ENCODE measurements around the gene MYBBP1A.

Gene MYBBP1A

DNA sequence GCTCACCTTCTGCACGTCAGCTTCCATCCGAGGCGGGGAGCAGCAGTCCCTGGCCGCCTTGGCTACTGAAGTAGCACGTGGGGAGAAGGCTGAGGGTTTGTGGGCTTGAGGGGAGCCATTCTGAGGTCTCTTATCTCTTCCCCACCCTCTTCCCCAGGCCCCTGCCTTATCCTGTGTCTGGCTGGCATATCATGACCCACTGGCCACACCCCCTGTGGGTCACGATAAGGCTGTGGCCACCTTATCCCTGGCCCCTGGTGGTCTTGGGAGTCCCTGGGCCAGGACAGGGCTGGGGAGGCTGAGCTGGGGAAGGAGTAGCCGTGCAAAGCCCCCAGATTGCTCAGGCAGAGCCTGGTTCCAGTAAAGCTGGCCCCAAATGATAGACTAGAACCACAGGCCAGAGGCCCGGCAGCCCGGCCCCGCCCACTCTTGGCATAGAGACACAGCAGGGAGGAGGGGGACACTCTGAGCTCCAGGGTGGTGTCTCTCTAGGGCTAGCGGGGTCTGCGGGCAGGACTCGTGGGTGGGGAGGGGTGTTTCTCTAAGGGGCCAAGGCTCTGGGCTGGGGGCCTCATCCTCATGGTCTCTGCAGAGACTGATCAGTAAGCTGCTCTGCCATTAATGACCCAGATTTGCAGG lies 48.9 kb downstream of the MYBBP1A start:
- Histone ChIP-seq H3K4me1 (ENCODE audit: control insufficient read depth, insufficient read depth, low read length, unreplicated experiment) (no peaks in the 10 kb centered on the region), H3K27me3 (ENCODE audit: insufficient read depth, low read length) (peaks cover 26% of the 10 kb centered on the region), H3K4me3 (ENCODE audit: low read depth, low read length) (no peak overlapping the region)

DNA sequence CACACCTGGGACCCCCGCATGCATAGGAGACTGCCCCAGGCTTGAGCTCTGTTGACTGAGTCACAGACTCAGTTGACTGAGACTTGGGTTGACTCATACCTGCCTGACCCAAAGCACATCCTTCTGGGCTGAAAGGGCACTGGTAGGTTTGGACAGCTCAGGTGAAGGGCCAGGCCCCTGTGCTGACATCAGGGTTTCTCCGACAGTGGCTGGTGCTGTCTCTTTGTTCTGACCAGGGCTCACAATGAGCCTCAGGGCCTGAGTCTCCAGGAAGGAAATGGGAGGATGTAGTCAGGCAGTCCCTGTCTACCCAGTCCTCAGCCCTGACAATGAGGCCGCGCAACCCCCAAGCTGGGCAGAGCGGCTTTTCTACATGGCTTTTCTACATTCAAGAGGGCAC lies 50.0 kb downstream of the MYBBP1A start:
- Histone ChIP-seq H3K4me3 (ENCODE audit: low read depth, low read length) (no peak overlapping the region), H3K27ac (ENCODE audit: low read depth, low read length) (no peak overlapping the region), H3K36me3 (ENCODE audit: insufficient read depth, low read length) (no peaks in the 10 kb centered on the region), H3K4me1 (ENCODE audit: control insufficient read depth, insufficient read depth, low read length, unreplicated experiment) (no peaks in the 10 kb centered on the region), H3K79me2 (ENCODE audit: control insufficient read depth, insufficient read depth, low read length, unreplicated experiment) (no peaks in the 10 kb centered on the region), H3K27me3 (ENCODE audit: insufficient read depth, low read length) (peaks cover 37% of the 10 kb centered on the region), H2AFZ (ENCODE audit: low read length, unreplicated experiment) (no peak overlapping the region)

More for the DNA sequence above, 48.9 kb downstream of the MYBBP1A start:
- Histone ChIP-seq H3K27ac (ENCODE audit: low read depth, low read length) (no peak overlapping the region), H3K79me2 (ENCODE audit: control insufficient read depth, insufficient read depth, low read length, unreplicated experiment) (no peaks in the 10 kb centered on the region), H3K36me3 (ENCODE audit: insufficient read depth, low read length) (no peaks in the 10 kb centered on the region), H2AFZ (ENCODE audit: low read length, unreplicated experiment) (no peak overlapping the region)

DNA sequence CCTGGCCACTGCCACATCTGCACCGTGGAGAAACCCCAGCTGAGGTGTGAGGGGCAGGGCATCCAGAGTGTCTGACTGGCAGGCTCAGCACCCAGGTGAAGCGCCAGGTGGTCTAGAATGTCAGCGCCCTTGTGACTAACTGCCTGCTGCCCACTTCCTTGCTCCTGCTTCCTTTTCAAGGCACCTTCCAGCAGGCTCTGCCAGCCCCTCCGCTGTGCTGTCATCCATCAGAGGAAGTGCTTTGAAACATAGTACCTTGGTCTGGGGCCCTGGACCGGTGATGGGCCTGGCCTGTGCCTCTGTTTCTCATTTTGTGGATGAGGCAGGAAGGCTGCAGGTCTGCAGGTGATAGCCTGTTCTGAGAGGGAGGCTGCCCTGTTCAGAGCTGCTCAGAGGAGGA lies 51.0 kb downstream of the MYBBP1A start:
- H2AFZ ChIP-seq (ENCODE audit: low read length, unreplicated experiment), result no peak overlapping the region
- H3K4me1 ChIP-seq (ENCODE audit: control insufficient read depth, insufficient read depth, low read length, unreplicated experiment), result no peaks in the 10 kb centered on the region
- peaks cover 47% of the 10 kb centered on the region for H3K27me3 ChIP-seq (ENCODE audit: insufficient read depth, low read length)
- H3K79me2 ChIP-seq (ENCODE audit: control insufficient read depth, insufficient read depth, low read length, unreplicated experiment), result no peaks in the 10 kb centered on the region
- H3K27ac ChIP-seq (ENCODE audit: low read depth, low read length), result no peak overlapping the region
- H3K36me3 ChIP-seq (ENCODE audit: insufficient read depth, low read length), result no peaks in the 10 kb centered on the region
- no peak overlapping the region for H3K4me3 ChIP-seq (ENCODE audit: low read depth, low read length)

DNA sequence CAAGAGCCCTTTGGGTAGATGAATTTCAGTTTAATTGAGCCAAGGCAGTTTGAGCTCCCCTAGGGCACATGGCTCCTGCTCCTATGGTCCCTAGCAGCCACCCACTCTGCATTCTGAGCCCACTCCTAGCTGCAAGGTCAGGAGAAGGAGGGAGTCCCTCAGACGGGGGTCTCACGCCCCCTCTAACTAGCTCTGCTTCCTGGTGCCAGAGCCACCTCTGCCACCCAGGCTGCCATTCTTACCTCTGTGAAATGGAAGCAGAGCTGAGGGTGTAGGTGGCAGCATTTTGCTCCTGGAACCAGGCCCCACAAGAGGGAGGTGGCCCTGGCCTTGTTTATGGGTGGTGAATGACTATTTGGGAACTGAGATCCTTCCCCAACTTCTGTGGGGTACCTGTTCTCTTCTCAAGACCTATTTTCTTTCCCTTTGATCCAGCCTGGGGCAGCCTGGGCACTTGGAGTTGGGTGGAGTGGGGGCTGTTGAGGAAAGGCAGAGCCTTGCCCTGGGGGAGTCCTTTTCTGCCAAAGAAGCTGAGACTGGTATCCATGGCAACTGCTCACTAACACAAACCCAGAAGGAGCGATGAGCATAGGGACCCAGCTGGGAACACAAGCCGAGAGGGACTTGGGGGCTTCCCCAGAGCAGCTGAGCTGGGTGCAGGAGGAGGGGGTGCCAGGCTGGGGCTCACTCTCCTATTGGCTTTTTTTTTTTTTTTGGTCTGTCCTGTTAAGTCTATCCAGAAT lies 51.7 kb downstream of the MYBBP1A start:
- Histone ChIP-seq H3K27ac (ENCODE audit: low read depth, low read length) (no peak overlapping the region), H3K36me3 (ENCODE audit: insufficient read depth, low read length) (no peaks in the 10 kb centered on the region), H3K79me2 (ENCODE audit: control insufficient read depth, insufficient read depth, low read length, unreplicated experiment) (no peaks in the 10 kb centered on the region), H3K4me1 (ENCODE audit: control insufficient read depth, insufficient read depth, low read length, unreplicated experiment) (no peaks in the 10 kb centered on the region), H2AFZ (ENCODE audit: low read length, unreplicated experiment) (no peak overlapping the region), H3K4me3 (ENCODE audit: low read depth, low read length) (no peak overlapping the region), H3K27me3 (ENCODE audit: insufficient read depth, low read length) (peaks cover 50% of the 10 kb centered on the region)

GRCh38 chr17:4502466-4503154 lies 52.6 kb downstream of the MYBBP1A start:
- Histone ChIP-seq H2AFZ (ENCODE audit: low read length, unreplicated experiment) (no peak overlapping the region), H3K4me3 (ENCODE audit: low read depth, low read length) (no peak overlapping the region), H3K27ac (ENCODE audit: low read depth, low read length) (no peak overlapping the region), H3K27me3 (ENCODE audit: insufficient read depth, low read length) (peaks cover 59% of the 10 kb centered on the region), H3K36me3 (ENCODE audit: insufficient read depth, low read length) (no peaks in the 10 kb centered on the region), H3K79me2 (ENCODE audit: control insufficient read depth, insufficient read depth, low read length, unreplicated experiment) (no peaks in the 10 kb centered on the region), H3K4me1 (ENCODE audit: control insufficient read depth, insufficient read depth, low read length, unreplicated experiment) (no peaks in the 10 kb centered on the region)

- Histone ChIP-seq H2AFZ (ENCODE audit: low read length, unreplicated experiment) (no peak overlapping the region), H3K36me3 (ENCODE audit: insufficient read depth, low read length) (no peaks in the 10 kb centered on the region), H3K27me3 (ENCODE audit: insufficient read depth, low read length) (peaks cover 68% of the 10 kb centered on the region), H3K4me3 (ENCODE audit: low read depth, low read length) (no peak overlapping the region), H3K27ac (ENCODE audit: low read depth, low read length) (no peak overlapping the region), H3K4me1 (ENCODE audit: control insufficient read depth, insufficient read depth, low read length, unreplicated experiment) (no peaks in the 10 kb centered on the region), H3K79me2 (ENCODE audit: control insufficient read depth, insufficient read depth, low read length, unreplicated experiment) (no peaks in the 10 kb centered on the region)
Measured at GRCh38 chr17:4501295-4501949, 53.8 kb downstream of the MYBBP1A start.

DNA sequence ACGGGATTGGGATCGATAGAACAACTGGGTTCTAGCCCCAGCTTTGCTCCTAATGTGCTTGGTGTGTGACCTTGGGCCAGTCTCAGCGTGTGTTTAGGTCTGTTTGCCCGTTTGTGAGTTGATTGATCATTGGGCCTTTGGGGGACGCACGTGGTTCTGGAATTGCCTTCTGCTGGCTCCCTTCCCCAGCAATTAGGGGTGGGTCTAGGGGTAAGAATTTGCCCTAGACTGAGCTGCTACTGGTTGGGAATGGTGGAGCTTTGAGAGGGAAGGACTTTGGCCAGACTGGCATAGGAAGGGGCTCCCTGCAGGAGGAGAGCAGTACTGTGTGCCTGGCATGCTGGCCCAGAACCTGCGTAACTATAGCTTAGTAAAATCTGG lies 55.0 kb downstream of the MYBBP1A start:
- Histone ChIP-seq H3K36me3 (ENCODE audit: insufficient read depth, low read length) (no peaks in the 10 kb centered on the region), H2AFZ (ENCODE audit: low read length, unreplicated experiment) (no peak overlapping the region), H3K4me1 (ENCODE audit: control insufficient read depth, insufficient read depth, low read length, unreplicated experiment) (no peaks in the 10 kb centered on the region), H3K27ac (ENCODE audit: low read depth, low read length) (no peak overlapping the region), H3K27me3 (ENCODE audit: insufficient read depth, low read length) (peaks cover 68% of the 10 kb centered on the region), H3K79me2 (ENCODE audit: control insufficient read depth, insufficient read depth, low read length, unreplicated experiment) (no peaks in the 10 kb centered on the region), H3K4me3 (ENCODE audit: low read depth, low read length) (no peak overlapping the region)

DNA sequence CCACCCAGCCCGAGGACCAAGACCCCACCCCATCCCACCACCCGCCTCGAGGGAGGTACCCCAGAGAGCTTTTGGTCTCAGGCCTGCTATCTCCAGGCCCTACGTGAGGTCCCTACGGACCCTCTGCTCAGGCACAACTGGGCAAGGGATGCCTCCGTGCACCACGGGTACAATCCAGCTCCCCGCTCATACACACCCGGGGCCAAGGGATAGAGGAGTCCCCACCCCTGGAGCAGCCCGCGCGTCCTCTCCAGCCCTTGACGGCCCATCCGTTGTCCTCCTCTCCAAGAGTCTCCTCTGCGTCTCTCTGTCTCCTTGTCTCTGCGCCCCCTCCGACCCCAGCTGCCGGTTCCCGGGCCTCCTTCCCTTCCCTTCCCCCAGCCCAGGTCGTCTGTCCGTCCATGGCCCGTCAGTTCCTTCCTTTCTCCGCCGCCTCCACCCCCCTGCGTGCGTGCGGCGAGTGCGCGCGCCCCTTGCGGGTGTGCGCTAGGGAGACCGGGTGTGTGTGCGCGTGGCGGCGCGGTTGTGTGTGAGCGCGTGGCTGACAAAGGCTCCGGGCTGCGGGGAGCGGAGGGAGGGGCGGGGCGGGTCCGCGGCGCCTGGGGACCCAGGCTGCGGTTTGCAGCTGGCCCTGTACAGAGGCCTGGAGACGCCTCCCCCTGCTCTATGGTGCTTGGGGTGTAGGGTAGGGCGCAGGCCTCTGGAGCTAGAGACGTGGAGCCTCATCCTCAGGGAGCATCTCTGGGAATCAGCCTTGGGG lies 55.6 kb downstream of the MYBBP1A start:
- H3K79me2 ChIP-seq (ENCODE audit: control insufficient read depth, insufficient read depth, low read length, unreplicated experiment), result no peaks in the 10 kb centered on the region
- H3K4me1 ChIP-seq (ENCODE audit: control insufficient read depth, insufficient read depth, low read length, unreplicated experiment), result no peaks in the 10 kb centered on the region
- H3K27ac ChIP-seq (ENCODE audit: low read depth, low read length), result no peak overlapping the region
- peaks cover 64% of the 10 kb centered on the region for H3K27me3 ChIP-seq (ENCODE audit: insufficient read depth, low read length)
- no peak overlapping the region; the same call in 1 of the 2 replicates for H3K4me3 ChIP-seq (ENCODE audit: low read depth, low read length)
- H3K36me3 ChIP-seq (ENCODE audit: insufficient read depth, low read length), result no peaks in the 10 kb centered on the region
- no peak overlapping the region for H2AFZ ChIP-seq (ENCODE audit: low read length, unreplicated experiment)

GRCh38 chr17:4498461-4499397 lies 56.5 kb downstream of the MYBBP1A start, which contains the start of gene SPNS2:
Gene SPNS2 (plus strand): TSS chr17:4498881. CDS start chr17:4499048, 167 bp downstream.
- H3K27ac ChIP-seq (ENCODE audit: low read depth, low read length), result no peak within 1 kb of the TSS
- peak within 1 kb of the TSS; percentile 40 for H3K4me3 ChIP-seq (ENCODE audit: low read depth, low read length)
- H2AFZ ChIP-seq (ENCODE audit: low read length, unreplicated experiment), result no peak within 1 kb of the TSS
- H3K36me3 ChIP-seq (ENCODE audit: insufficient read depth, low read length), result no peaks in the 10 kb centered on the region
- H3K27me3 ChIP-seq (ENCODE audit: insufficient read depth, low read length), result peaks cover 60% of the 10 kb centered on the region
- no peaks in the 10 kb centered on the region for H3K4me1 ChIP-seq (ENCODE audit: control insufficient read depth, insufficient read depth, low read length, unreplicated experiment)
- no peaks in the 10 kb centered on the region for H3K79me2 ChIP-seq (ENCODE audit: control insufficient read depth, insufficient read depth, low read length, unreplicated experiment)
